HG03095 (cell line): ENCODE results near the gene ITSN1.

Experiments
- ATAC-seq: cut with Tn5 transposase; IDR thresholded peaks from one replicate; pipeline ENCODE4 v1.9.1; 2021; ENCODE audit warnings: moderate library complexity; ENCODE audit not compliant: unreplicated experiment

ITSN1 gene

DNA sequence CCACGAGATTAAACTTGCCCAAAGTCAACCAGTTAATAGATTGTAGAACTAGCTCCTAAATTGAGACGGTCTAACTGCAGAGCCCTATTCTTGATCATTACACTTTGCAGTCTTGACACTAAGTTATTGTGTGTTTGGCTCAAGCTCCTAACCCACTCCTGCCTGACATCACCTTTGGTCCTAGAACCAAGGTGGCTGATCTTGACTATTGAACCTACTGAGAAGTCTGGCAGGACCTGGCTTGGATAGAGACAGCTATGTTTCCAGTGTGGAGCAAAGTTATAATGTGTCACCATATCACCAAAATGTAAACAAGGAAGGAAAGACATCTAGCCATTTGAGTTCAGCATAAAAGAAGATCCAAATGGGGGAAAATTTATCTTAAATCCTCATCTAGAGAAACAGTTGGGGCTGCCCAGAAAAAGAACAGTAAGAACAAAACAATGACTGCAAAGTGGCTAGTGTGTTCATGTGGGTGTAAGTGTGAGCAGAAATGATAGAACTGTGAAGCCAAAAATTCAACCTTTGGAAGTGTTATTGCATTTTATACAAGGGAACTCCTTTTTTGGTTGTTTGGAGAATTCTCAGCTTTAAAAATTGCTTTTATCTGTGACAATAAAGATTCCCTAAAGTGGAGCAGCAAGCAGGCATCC lies 166.5 kb downstream of the ITSN1 start:
- ATAC-seq = no peak

DNA sequence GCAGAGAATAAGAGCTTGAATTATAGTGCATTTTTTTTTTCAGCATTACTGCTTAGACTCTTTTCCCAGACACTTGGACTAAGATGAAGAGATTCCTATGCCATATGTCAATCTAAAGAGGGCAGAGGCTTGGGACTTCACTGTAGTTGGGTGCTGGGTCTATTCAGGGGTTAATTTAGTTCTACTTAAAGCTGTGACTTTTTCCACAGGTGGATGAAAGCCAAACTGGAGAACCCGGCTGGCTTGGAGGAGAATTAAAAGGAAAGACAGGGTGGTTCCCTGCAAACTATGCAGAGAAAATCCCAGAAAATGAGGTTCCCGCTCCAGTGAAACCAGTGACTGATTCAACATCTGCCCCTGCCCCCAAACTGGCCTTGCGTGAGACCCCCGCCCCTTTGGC lies 168.5 kb downstream of the ITSN1 start:
- no peak for ATAC-seq

DNA sequence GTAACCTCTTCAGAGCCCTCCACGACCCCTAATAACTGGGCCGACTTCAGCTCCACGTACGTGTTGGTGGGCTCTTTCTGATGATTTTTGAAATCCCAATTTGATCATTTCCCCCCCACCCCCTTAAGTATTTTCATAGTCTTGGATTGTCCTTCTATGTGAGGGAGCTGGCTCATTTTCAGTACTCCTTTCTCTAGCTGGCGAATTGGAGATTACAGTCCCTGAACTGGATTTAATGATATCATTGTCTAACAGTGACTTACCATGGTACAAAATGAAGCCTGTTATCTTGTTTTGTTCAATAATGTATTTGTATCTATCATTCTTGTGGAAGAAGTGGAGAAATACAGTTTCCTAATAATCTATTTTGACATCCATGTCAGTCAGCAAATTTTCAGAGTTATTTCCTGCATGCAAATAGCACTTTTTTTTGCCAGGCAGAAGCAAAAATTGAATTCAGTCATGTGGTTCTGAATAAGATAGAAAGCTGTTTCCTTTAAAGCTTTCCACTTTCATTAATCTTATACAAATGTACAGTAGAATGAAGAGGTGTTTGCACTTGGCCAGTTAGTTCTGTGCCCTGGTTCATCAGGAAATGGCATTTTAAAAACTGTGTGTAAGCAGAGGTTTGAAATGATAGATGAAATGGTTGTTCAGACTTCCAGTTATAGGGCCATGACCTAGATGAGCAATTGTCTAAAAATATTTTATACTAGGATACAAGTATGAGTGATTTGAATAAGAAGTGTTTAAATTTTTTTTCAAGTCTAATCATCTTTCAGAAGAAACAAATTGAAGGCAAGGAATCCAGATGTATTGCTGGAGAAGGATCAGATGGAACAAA lies 169.1 kb downstream of the ITSN1 start:
- ATAC-seq = no peak

GRCh38 chr21:33813832-33814365 lies 171.6 kb downstream of the ITSN1 start:
- no peak for ATAC-seq

- no peak for ATAC-seq
Observed at GRCh38 chr21:33815143-33815707, 172.9 kb downstream of the ITSN1 start.

- ATAC-seq = no peak
Observed at GRCh38 chr21:33816174-33816573, 173.9 kb downstream of the ITSN1 start.

DNA sequence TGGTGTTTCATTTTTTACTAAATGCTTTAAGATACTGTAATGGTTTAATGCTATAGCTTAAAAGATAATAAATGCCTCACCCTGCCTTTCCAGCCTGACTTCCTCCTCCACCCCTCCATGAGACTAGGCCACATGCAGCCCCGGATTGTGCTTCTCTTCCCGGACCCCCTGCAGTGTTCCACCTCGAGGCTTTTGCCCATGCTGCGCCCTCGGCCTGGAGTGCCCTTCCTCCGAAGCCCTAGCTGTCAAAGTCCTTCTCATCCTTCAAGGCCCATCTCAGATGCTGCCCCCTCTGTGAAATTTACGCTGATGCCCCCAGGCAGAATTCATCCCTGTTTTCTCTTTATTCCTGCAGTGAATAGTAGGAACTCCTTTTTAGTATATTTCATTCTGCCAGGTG lies 174.8 kb downstream of the ITSN1 start:
- no peak for ATAC-seq

DNA sequence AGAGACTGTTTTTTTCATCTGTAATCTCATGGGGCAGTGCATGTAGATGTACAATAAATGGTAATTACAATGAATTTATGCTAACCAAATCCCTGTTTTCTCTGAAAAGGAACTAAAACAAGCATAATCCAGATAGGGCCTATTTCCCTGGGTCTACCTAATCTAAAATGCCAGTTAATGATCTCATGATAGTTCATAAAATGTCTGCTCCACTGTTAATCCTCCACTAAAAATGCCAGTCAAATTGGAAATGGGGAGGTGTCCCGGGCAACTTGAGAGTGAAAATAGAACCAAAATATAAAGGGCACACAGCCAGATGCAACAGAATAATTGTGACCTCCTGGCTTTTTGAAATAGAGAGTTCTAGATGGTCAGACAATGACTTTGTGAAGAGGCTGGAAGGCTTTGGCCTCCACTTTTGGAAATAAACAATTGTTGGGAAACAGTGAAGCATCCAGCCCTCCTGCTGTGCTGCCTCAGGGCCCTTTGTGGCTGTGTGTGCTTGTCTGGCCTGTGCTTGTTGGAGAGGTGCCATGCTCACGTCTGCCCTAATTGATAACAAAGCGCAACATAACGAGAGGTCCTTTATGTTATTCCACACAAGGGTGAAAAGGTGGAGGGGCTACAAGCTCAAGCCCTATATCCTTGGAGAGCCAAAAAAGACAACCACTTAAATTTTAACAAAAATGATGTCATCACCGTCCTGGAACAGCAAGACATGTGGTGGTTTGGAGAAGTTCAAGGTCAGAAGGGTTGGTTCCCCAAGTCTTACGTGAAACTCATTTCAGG lies 175.6 kb downstream of the ITSN1 start:
- ATAC-seq = no peak

GRCh38 chr21:33820230-33820770 lies 178.0 kb downstream of the ITSN1 start:
- no peak for ATAC-seq

- no peak for ATAC-seq
Observed at GRCh38 chr21:33820798-33821197, 178.5 kb downstream of the ITSN1 start.

DNA sequence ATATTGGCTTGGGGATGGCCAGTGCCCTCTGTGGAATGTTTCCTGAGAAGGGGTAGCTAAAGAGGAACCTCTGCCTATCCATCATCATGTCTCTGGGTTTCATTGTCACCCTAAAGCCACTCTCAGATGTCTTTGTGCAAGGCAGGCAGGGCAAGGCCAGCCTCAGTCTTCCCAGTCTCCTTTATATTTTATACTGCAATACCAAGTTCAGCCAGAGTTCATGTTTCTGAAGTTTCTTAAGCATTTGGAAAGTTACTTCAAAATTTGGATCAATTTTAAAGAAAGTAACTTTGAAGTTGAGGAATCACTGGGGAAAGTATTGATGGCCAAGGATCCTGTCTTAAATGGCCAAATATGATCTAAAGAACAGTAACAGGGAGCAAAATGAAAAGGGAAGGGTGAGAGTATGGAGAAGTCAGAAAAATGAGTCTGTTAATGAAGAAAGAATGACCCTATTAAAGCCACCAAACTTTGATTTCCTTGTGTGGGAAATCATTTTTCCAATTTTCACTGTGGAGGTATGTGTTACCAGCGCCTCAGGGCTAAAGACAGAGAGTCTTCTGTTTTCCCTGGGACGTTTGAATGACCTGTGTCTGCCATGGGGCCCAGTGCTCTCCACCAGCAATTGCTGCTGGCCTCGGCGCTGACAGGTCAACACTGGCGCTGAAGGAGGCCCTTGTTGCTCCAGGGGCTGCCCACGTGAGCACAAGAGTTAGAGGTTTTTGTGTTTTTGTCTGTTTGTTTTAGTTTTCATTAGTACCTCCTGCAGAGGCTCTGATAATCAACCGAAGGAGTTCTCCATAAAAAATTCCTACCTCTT lies 179.4 kb downstream of the ITSN1 start:
- no peak for ATAC-seq

DNA sequence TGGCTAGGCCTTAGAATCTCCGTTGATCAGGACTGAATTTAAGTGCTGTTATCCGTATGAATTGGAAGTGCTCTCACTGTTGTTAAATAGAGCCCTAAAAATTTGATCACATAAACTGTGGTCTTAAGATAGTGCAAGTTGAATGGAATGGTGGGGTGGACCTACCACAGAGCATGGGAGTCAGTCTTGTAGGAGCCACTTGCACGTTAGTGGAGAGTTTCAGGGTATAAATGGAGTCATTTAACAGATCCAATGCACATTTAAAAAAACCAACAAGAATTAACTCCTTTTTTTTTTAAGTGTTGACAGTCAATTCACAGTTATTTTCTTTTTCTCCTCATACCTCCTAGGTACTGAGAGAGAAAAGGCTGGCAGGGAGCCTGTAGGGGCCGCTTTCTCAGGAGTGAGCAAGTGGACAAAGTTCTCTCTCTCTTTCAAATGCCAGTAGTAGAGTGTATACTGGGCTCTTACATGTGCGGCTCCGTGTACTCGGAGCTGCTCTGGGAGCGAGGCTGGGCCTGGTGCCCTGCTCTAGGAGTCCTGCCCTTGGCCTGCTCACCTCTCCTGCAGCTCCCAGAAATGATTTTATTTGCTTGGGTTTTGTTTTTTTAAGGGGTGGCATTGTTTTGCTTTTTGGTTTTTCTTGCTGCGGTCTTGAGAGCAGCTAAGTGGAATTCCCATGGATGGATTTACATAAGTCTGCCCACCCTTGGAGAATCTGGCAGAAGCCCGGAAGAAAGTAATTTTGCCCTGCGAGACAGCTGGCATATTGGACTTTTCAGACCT lies 182.0 kb downstream of the ITSN1 start:
- ATAC-seq = no peak

DNA sequence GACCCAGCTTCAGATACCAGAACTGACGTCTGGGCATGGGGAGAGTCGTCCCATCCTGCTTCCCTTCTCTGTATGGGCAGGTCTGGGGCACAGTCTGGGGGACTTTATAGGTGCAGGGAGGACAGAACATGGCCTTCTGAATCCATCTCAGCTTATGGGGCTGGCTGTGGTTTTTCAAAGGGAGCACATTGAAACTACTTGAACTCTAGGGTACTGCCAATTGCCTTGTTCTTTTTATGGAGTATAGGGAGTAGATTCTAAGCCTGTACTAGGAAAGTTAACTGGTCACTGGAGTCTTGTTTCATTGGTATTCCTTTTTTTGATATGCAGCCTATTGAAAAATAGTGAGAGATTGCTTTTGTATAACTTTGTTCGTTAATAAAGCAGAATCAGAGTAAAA lies 183.1 kb downstream of the ITSN1 start:
- ATAC-seq = no peak

DNA sequence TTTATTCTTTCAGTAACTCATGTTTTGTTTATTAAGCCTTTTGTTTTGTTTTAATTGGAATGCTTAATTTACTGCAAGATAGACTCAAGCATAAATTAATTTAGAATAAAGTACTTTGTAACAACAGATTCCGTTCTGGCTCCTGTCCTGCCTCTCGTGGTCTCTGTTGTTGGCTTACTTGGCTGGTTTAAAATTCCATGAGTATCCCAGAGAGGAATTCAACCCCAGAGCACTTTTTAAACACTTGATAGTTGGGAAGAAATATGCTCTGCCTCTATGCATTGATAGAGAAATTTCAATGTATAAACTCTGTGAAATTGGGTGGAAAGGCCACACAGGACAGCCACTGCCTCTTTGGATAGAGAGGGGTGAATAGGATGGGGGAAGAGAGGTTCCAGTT lies 183.6 kb downstream of the ITSN1 start:
- no peak for ATAC-seq

DNA sequence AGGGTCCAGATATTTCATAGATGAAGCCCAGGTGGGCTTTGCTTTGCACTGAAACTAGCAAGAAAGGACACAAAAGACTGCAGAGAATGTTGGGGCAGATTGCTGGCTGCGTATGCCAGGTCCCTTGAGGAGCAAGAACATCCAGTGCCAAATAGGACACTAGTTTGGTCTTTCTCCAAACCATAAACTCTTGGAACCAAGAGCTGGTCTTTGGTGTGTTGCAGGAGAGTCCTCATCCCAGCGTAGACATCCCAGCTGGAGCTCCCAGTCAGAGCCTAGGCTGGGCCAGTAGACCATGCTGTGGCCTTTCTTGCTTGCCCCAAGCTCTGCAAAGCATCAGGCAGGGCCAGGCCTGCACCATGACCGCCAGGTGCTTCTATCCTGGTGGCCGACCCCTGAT lies 185.8 kb downstream of the ITSN1 start:
- ATAC-seq = no peak

DNA sequence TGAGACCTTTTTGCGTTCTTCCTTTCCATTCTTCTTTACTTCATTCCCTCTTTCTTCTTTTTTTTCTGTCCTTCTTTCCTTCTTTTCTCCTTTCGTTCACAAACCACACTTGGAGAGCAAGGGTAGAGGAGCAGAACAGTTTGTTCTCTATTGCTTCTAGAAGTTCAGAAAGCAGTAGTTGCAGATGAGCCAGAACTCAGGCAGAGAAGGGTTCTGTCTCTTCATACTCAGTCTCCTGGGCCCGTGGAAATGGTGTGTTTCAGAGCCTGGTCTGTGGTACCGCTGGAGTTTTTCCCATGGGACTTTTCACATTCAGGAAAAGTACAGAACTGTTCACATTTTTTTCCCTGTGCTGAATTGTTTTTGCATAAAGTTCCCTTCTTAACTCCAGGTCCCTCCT lies 186.3 kb downstream of the ITSN1 start:
- ATAC-seq = no peak

DNA sequence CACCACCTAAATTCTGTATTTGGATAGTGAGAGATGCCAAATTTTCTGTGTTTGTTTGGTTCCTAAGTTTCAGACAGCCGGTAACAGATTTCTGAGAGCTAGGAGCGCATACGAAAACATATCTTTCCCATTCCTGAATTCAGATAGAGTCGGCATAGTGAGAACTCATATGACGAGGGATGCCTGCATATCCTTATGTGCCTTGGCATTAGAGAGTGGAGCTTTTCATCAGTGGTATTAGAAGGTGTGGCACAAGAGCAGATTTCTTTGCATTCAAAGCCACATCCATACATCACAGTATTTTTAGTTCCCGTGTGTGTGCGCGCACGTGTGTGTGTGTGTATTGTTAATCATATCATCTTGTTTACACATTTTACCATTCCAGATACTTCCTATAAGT lies 187.5 kb downstream of the ITSN1 start:
- ATAC-seq = no peak

- no peak for ATAC-seq
Observed at GRCh38 chr21:33831962-33832659, 189.8 kb downstream of the ITSN1 start.
